ENCODE results near the gene ROBO1.

The ROBO1 gene

DNA sequence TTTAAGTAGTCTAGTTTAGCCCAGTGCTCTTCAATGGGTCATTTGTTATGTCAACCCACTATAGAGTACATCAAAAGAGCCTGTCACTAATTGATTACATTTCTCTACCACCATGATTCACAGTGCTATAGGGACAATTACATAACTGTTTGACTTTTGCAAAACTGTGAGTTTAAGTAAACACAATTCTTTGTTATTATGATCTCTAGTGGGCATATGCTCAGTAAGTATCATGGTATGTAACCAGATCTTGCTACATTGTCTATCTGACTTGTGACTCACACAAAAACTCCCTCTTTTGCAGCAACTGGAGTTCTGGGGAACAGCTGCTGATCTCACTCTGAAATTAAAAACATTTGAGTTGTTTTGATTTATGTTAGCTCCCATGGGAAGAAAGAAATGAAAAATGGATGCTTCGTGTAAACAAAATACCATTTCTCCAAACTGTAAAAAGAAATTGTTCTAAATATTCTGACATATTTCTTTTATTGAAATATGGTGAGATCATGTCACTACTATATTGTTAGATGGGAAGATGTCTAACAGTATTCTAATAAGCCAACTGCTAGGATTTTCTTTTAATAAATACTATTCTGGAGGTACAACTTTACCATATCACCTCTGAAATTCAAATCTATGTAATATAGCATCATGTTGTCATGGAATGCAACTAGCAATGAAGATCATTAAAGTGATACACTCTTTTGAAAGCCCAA, 470.4 kb downstream of the ROBO1 start:
- DNase-seq = no peak

DNA sequence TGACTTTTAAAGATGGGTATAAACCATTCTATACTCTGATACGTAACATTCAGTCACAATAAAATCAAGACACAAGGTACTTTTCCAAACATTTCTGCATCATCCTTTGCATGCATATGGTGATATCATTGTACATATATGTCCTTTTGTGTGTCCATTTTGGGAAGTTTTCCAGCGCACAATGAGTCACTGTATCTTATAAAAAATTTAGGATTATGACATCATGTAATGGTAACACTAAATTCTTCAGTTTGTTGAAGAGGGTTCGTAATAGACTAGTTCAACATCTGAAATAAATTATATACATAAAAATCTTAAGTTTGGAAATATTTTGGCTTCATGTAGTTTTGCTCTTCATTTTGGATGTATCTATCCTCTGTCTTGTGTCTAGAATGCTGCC, 480.9 kb downstream of the ROBO1 start:
- no peak for DNase-seq

DNA sequence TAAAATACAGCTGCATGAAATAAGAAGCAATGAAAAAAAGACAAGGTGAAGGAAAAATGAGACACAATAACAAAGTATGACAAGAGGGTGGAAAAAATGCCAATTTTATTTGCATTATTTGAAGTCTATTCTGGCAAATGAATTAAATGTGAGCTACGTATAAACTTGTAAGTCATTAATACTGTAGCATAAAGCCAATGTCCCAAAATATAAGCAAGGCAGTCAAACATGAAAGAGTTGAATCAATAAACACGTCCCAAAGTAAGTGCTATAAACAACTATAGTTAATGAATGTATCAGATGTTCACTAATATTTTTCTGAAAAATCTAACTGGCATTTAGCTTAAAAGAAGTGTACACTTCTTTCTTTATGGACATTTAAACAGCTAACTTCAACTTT, 481.9 kb downstream of the ROBO1 start:
- DNase-seq = no peak

DNA sequence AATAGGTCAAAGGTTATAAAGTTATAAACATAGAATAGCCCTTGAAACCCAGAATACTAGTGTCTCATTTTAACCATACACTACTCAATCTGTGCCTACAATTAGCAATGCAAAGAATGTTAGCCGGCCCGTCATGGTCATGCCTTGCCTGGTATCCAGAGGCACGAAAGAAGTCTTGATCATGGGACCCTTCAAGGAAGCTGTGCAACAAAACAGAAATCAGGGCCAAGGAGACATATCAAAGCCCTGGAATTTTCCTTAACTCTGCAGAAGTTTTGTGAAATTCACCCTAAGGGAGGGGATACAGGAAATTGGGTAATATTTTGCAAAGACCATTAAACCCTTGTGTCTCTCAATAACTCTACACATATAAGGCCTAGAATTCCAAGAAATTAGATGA, 482.4 kb downstream of the ROBO1 start:
- DNase-seq = no peak

DNA sequence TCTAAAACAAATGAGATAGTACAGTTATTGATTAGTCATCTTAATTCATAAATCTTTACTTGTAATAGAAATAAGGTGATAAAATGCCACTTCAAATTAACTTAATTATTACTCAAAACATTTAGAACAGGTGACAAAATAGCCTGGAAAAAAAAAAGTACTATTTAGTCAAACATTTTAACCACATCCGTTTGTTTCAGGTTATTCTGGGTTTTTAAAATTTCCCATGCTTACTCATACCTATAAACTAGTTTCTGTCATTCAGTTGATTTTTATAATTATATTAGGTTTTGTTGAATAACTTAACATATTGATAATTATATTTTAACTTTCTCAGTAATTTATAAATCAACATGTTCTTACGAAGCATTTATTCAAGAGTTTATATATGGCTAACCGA, 483.0 kb downstream of the ROBO1 start:
- no peak for DNase-seq

DNA sequence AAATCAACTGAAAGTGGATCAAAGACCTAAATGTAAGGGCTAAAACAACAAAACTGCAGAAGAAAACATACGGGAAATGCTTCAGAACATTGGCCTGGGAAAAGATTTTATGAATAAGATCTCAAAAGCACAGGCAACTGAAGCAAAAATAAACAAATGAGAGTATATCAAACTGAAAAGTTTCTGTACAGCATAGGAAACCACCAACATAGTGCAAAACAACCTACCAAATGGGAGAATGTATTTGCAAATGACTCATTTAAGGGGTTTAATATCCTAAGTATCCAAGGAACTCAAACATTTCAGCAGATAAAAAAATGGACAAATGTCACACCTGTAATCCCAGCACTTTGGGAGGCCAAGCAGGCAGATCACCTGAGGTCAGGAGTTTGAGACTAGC, 489.1 kb downstream of the ROBO1 start:
- DNase-seq = no peak

DNA sequence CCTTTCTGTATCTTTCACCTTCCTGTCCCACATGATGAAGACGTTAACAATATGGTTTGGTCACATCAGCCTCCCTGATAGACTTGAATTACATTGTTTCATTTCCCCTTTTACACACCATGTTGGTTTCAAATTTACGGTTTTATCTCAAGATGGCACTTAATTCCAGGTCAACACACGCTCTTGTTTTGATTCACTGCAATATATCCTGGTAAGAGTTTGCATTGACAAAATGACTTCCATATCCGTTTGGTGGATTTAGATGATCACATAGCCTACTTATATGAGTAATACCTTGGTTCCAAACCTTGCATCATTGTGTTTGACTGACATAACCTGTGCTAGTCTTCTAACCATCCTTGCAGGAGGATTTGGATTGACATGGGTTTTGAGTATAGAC, 499.4 kb downstream of the ROBO1 start:
- no peak for DNase-seq

DNA sequence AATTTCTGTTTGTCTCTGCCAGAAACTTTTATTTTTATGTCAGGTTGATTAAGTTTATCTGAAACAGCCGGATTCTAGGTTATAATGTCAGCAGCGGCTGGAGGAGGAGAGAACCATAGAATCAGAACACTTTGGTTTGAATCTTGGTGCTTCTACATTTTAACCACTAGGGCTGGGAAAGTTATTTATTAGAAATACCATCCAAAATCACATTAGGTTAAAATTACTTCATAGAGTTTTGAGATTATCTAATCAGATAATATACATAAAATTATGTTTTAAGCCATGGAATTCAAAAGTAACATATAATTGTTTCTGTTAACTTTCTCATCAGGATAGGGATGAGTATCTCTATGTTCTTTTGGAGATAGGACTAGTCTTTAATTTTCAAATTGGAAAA, 502.9 kb downstream of the ROBO1 start:
- no peak for DNase-seq

DNA sequence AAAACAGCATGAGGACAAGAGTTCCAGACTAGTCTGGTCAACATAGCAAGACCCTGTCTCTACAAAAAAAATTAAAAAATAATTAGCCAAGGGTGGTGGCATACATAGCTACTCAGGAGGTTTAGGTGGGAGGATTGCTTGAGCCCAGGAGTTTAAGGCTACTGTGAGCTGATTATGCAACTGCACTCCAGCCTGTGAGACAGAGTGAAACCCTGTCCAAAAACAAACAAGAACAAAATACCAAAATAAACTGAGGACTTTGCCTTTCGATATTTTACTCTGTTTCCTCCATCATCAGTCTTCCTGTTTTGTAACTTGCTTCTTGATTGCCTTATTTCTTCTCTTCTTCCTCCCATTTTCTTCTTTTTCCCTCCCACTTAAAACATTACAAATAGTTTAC, 504.4 kb downstream of the ROBO1 start:
- no peak for DNase-seq

DNA sequence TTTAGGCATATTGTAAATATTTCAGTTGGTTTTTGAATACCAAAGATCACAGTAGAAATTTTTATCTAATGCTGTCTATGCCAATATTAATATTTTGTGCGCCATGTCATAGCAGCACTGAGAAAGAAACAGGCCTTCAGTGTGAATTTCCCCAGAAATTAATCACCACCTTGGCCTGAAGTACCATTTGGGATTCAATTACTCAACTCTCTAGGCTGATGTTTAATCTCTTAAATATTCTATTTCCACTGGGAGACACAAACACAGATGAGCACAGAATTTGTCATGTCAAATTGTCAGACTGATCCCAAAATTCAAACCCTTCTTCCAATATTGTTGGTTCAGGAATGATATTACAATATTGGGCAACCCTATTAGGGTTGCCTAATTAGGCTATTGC, 509.3 kb downstream of the ROBO1 start:
- no peak for DNase-seq

DNA sequence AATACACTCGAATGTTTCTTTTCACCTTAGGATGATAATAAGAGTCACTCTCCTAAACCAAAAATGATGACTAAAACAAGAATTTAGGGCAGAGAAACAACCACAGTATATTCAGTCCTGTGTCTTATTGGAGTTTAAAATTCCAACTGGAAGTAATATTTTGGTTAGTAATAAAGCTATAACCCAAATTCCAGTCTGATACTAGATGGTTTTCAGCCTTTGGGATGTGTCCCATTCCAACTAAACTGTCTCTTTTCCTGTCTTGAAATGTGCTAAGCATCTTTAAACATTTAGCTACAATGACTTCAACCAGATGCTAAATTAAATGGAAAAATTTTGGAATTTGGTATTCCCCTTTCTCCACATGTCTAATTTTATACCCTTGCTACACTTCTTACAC, 510.0 kb downstream of the ROBO1 start:
- DNase-seq = no peak

DNA sequence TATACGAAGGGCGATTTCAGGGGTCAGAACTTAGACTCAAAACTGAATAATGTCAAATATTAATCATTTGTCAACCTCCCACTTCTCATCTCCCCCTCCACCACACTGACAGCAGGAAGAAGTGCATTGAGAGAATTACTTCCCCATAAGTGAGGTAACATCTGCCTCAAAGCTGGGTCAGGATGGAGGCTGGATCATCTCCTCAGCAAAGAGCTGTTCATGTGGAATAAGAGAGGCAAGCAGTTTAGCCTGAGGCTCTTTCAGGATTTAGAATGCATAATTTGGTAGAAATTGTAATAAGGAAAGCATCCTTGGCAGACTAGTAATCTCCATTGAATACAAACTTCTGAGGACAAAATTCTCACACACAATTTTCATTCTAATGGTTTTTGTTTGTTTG, 512.1 kb downstream of the ROBO1 start:
- DNase-seq = no peak

DNA sequence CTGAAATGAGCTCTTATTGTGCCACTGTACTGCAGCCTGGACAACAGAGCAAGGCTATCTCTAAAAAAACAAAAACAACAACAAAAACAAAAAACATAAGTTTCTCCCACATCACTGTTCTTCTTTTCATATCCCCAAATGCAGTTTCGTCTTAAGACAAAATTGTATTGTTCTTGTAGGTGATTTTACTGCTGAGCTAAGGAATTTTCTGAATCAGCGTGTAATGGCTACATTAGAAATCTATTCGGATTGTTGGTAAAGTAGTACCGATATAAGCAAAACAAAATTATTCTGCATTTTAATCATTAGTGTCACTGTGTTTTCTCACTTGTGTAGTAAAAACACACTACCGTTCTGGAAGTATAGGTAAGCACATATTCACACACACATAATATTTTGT, 512.5 kb downstream of the ROBO1 start:
- DNase-seq = no peak

DNA sequence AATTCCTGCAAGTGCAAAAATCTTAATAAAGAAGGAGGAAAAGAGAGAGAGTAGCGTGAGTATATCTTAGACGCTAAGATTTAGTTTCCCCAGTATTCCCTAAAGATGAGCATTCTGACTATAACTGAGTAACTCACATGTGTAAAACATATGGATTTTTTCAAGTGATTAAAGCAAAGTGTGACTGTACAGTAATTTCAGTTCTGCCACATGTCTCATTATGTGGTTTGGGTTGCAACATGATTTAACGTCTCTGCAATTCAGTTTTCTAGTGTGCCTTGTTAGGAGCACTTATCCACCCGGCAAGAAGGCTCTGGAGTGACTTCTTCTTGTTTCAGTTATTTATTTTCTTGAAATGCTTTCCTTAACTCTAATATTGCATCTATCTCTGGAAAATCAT, 514.1 kb downstream of the ROBO1 start:
- no peak for DNase-seq

DNA sequence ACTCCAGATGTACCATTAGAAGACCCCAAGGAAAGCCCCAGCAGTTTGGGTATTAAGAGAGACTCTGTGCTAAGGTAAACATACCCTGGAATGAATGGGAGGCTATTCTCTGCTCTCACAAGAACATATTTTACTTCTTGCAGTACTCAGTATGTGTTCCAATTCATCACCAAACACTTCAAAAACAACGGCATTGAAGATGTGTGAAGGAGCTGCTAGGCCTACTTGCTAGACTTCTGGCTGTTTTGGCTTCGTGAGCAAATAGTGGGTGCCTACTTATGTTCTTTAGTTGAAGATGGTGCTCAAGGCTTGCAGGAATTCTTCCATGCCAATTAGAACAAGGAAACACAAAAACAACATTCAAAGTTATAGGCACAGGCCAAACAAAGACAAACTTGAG, 514.5 kb downstream of the ROBO1 start:
- DNase-seq = no peak

DNA sequence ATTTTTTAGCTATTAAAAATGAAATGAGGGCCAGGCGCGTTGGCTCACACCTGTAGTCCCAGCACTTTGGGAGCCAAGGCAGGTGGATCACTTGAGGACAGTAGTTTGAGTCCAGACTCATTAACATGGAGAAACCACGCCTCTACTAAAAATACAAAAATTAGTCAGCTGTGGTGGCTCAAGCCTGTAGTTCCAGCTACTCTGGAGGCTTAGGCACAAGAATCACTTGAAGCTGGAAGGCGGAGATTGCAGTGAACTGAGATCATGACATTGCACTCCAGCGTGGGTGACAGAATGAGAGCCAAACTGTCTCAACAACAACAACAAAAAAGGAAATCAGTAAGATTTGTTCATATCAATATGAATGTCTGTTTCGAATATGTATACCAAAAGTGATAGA, 517.1 kb downstream of the ROBO1 start:
- no peak for DNase-seq

DNA sequence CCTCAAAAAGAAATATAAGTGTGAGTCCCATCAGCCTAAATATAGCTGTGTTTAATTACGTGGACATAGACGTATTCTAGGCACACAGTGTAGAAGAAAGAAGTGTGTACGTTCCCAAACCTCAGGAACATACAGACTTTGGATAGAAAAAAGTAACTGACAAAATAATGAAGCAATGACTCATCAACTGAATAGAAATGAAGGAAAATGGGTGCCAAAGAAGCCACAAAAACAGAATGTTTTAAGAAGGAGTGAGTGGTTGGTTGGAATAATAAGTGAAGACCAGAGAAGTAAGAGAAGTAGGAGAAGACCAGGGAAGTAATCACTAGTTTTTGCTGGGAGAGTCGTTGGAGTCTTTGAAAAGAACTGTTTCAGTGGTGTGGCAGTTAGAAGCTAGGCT, 518.1 kb downstream of the ROBO1 start:
- no peak for DNase-seq

DNA sequence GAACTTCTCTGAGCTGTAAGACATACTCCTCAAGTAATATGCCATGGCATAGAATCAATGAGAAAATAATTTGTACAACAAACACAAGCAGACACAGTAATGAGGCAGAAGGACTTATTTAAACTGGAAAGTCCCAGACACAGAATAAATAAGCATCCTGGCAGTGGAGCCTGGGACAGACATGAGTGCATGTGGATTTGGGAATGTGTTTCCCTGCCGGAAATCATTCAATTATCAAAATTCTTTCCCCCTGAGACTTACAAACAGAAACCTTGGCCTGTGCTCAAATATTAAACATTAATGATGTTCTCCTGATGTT, 520.1 kb downstream of the ROBO1 start:
- no peak for DNase-seq

DNA sequence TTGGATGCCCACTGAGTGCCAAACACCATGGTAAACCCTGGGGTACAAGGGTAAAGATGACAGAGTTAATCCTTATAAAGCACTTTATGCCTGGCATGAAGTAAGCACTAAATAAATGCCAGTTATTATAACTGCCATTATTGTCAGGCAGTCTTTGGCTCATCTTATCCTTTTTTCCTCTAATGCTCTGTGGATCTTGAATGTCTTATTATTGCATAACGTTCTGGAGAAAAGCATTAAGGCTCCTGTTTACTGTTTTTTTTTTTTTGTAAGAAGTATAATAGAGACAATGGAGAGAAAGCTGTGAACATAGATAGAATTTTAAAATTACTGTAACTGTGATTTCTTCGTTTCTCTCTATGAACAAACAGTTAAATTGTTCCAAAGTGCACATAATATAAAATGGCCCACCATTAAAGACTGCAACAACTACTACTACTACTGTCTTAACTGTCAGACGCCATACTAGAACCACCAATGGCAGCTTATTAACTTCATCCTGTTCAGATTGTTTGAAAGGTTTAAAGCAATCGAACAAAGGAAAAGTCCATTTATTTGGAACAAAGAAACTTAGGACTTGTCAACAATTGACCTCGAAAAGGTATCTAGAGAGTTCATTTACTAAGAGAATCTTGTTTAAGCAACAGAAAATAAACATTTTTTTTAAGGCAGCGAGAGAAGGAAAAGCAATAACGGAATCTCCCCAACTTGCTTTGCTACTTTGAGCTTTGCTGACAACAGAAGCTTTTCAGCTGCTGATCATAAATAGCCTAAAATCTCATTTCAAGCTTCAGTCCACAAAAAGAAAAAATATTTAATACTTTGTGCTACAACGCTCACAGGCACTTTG, 520.7 kb downstream of the ROBO1 start:
- DNase-seq = no peak

DNA sequence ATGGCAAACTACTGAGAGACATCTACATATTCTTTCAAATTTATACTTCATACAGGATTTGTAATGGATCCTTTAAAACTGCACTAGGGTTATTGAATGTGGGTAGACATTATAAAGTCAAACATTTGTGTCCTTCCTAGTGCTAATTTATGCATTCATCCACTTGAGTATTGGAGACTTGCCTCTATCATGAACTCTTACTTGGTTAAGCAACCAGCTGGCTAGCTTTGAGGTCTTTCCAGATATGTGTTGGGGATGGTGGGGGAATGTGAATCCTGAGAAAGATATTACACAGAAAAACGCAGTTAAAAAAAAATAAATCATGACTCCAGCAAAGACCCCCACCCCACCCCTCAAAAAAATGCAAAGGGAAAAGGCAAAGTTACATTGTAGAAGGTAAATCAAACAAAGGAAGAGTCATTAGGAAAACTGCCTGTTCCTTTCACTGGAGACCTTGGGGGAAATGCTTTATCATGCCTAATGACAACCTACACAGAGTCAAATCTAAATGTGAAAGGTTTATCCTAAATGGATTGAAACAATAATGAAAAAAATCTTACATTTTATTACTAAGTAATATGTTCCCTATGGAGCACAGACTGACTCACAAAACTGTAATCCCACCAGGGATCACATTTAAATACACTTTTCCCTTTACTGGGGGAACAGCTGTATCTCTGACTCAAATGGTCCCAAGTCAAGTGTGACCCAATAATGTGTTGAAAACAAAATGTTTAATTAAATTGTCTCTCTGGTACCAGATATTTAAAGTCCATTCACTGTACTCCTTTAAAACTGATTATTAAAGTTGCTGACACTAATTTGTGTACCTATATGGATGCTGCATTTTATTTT, 522.3 kb downstream of the ROBO1 start:
- DNase-seq = no peak

DNA sequence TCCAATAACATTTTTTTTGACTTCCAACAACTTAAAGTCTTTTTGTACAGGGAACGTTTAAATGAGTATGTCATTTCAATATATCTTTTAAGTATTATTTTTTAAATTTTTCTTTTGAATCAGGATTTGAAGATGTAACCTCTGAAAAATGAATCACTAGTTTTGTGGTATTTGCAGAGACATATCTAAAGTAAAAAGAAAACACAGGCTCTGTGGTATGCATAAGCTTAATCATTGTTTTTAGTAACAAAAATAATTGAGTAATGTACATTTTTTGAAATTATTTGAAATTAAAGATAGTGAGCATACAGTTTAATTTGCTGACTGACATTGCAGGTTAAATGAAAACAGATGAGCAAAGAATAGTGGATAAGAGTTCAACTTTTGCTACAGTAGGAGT, 531.3 kb downstream of the ROBO1 start:
- DNase-seq = no peak

DNA sequence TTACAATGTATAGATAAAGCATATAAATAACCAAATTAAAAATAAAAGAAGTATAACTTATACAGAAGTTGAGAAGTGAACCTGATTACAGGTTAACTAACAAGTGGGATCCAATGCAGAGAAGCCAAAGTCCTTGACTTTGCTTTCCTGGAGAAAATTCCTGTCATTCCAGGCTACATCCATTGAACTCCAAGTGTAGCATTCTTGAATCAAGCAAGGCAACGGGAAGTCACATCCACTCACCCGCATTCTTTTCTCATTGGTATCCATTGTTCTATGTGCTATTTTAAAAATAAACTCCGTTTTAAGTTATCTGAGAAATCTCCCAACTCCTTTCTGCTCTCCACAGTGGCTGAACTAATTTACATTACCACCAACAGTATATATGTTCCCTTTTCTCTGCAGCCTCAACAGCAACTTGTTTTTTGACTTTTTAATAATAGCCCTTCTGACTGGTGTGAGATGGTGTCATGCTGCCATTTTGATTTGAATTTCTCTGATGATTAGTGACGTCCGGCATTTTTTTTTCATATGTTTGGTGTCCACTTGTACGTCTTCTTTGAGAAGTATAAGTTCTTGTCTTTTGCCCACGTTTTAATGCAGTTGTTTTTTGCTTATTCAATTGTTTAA, 534.3 kb downstream of the ROBO1 start:
- no peak for DNase-seq

DNA sequence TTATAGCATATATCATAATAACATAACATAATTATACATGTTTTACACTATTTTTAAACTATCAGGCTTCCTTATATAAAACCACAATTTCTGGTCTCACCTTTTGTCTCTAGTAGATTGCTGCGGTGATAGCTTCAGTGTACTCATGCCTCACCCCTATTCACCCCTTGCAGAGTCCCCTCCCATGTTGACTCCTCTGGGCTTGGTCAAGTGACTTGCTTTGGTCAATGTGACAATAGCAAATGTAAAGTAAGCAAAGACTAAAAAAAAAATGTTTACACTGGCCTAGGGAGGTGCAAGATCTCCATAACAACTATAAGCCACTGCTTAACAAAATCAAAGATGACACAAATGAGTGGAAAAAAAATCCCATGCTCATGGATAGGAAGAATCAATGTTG, 537.5 kb downstream of the ROBO1 start:
- DNase-seq = no peak

All from stimulated activated CD4-positive, alpha-beta T cell treated with anti-CD3 and anti-CD28 coated beads, Interleukin-2, amount 100 ng/mL, for 48 hours (primary cell).